IMR-90 (cell line): ENCODE data around the gene CCDC51. TPM values are rescaled to one million over a fixed set of nuclear protein-coding genes. Genes with fewer than 3 reads are reported as not detected.

Experiments used
- ATAC-seq: fragments of 200-7000 bp; cut with Tn5 transposase; 2 replicates; pipeline ENCODE4 v1.9.1; 2020; ENCODE audit warnings: low read depth, mild to moderate bottlenecking, moderate library complexity
- BruUV-seq: library from RNA; stranded (reverse); fragments of 400-500 nt; replicated peaks from 2 replicates; lab custom pipeline; 2021; lab: Mats Ljungman, UMichigan
- CTCF ChIA-PET: fragments of 300-600 bp; formaldehyde crosslinking; extraction: SDS; loops from one replicate; lab custom pipeline; 2021; ENCODE audit warnings: antibody characterized with exemption; lab: Yijun Ruan, JAX
- POLR2A ChIA-PET: fragments of 300-600 bp; sonication (Branson Sonifier 250); formaldehyde crosslinking; loops from one replicate; lab custom pipeline; 2022; ENCODE audit warnings: antibody characterized with exemption; ENCODE audit not compliant: unreplicated experiment; lab: Charles Lee
- DNase-seq: peaks from one replicate; pipeline ENCODE4 v3.0.0; 2013
- H2AFZ ChIP-seq: replicated peaks from 2 replicates; pipeline ENCODE3; 2013; ENCODE audit warnings: low read length, mild to moderate bottlenecking; ENCODE audit not compliant: poor library complexity
- H2AK5ac ChIP-seq: 2 replicates; pipeline ENCODE4 v1.6.1; 2013; ENCODE audit warnings: low read depth, low read length, inconsistent platforms
- H2AK9ac ChIP-seq: replicated peaks from 2 replicates; pipeline ENCODE3; 2013; ENCODE audit warnings: mild to moderate bottlenecking, low read depth, low read length, moderate library complexity; ENCODE audit not compliant: poor library complexity
- H2BK120ac ChIP-seq: 2 replicates; pipeline ENCODE4 v1.6.1; 2013; ENCODE audit warnings: low read depth, low read length, inconsistent platforms
- H2BK15ac ChIP-seq: 3 replicates; pipeline ENCODE4 v1.6.1; 2013; ENCODE audit warnings: low read depth, low read length, inconsistent platforms
- H2BK20ac ChIP-seq: 2 replicates; pipeline ENCODE4 v1.6.1; 2013; ENCODE audit warnings: low read depth, mild to moderate bottlenecking, inconsistent platforms, low read length, moderate library complexity
- H2BK5ac ChIP-seq: 2 replicates; pipeline ENCODE4 v1.6.1; 2013; ENCODE audit warnings: mild to moderate bottlenecking, low read depth, low read length, inconsistent platforms; ENCODE audit not compliant: poor library complexity, severe bottlenecking
- H3K14ac ChIP-seq: replicated peaks from 2 replicates; pipeline ENCODE4 v1.6.1; 2013; ENCODE audit warnings: low read depth, low read length, inconsistent platforms
- H3K18ac ChIP-seq: 2 replicates; pipeline ENCODE4 v1.6.1; 2013; ENCODE audit warnings: low read depth, low read length, control low read depth
- H3K23ac ChIP-seq: 2 replicates; pipeline ENCODE4 v1.6.1; 2013; ENCODE audit warnings: low read depth, low read length, inconsistent platforms
- H3K27ac ChIP-seq: 2 replicates; pipeline ENCODE4 v1.5.1; 2013; ENCODE audit warnings: mild to moderate bottlenecking, control low read depth, low read length; ENCODE audit not compliant: insufficient read depth
- H3K27me3 ChIP-seq: 2 replicates; pipeline ENCODE4 v1.6.1; 2013; ENCODE audit warnings: low read length; ENCODE audit not compliant: control insufficient read depth, insufficient read depth
- H3K36me3 ChIP-seq: 2 replicates; pipeline ENCODE4 v1.6.1; 2013; ENCODE audit warnings: low read length, mixed read lengths; ENCODE audit not compliant: control insufficient read depth, insufficient read depth
- H3K4ac ChIP-seq: 2 replicates; pipeline ENCODE4 v1.6.1; 2013; ENCODE audit warnings: low read depth, low read length, inconsistent platforms
- H3K4me1 ChIP-seq: 2 replicates; pipeline ENCODE4 v1.6.1; 2013; ENCODE audit warnings: low read length, mixed read lengths; ENCODE audit not compliant: control insufficient read depth, insufficient read depth
- H3K4me2 ChIP-seq: 2 replicates; pipeline ENCODE4 v1.6.1; 2013; ENCODE audit warnings: low read depth, mild to moderate bottlenecking, control low read depth, low read length, moderate library complexity
- H3K4me3 ChIP-seq: 2 replicates; pipeline ENCODE4 v1.5.1; 2013; ENCODE audit warnings: low read depth, mild to moderate bottlenecking, control low read depth, low read length, moderate library complexity; ENCODE audit not compliant: insufficient read depth
- H3K56ac ChIP-seq: 2 replicates; pipeline ENCODE4 v1.6.1; 2013; ENCODE audit warnings: low read length, inconsistent platforms; ENCODE audit not compliant: insufficient read depth; ENCODE audit errors: extremely low read depth
- H3K79me1 ChIP-seq, 2 experiments: 2 replicates each; pipeline ENCODE4 v1.6.1; 2013; ENCODE audit warnings: low read length in 2 of 2, inconsistent platforms in 1 of 2, low read depth in 1 of 2
- H3K9ac ChIP-seq: 2 replicates; pipeline ENCODE4 v1.6.1; 2013; ENCODE audit warnings: low read depth, low read length, control low read depth
- H3K9me1 ChIP-seq: 2 replicates; pipeline ENCODE4 v1.6.1; 2013; ENCODE audit warnings: low read length, inconsistent platforms; ENCODE audit not compliant: insufficient read depth
- H3K9me3 ChIP-seq: 2 replicates; pipeline ENCODE4 v1.6.1; 2013; ENCODE audit warnings: low read length; ENCODE audit not compliant: control insufficient read depth, insufficient read depth
- H4K20me1 ChIP-seq: 2 replicates; pipeline ENCODE4 v1.6.1; 2013; ENCODE audit warnings: low read length, inconsistent platforms; ENCODE audit not compliant: insufficient read depth
- H4K5ac ChIP-seq: 2 replicates; pipeline ENCODE4 v1.6.1; 2013; ENCODE audit warnings: mild to moderate bottlenecking, low read depth, low read length, control low read depth
- H4K8ac ChIP-seq, 2 experiments: 2 replicates each; pipeline ENCODE4 v1.6.1; 2013; ENCODE audit warnings: low read depth in 2 of 2, low read length in 2 of 2, control low read depth in 1 of 2, inconsistent platforms in 1 of 2
- H4K91ac ChIP-seq: 2 replicates; pipeline ENCODE4 v1.6.1; 2013; ENCODE audit warnings: low read depth, low read length, inconsistent platforms; ENCODE audit not compliant: insufficient read depth
- CEBPB ChIP-seq: IDR thresholded peaks from 2 replicates; pipeline ENCODE4 v1.6.1; 2012; ENCODE audit warnings: low read depth, low read length, improper control_type of control experiment
- CHD1 ChIP-seq: IDR thresholded peaks from 2 replicates; pipeline ENCODE4 v1.6.1; 2012; ENCODE audit warnings: low read depth, low read length, improper control_type of control experiment
- CTCF ChIP-seq: conservative IDR thresholded peaks from 2 replicates; pipeline ENCODE4 v1.5.1; 2012; ENCODE audit warnings: mild to moderate bottlenecking, low read depth, low read length, improper control_type of control experiment
- MXI1 ChIP-seq: IDR thresholded peaks from 2 replicates; pipeline ENCODE4 v1.6.1; 2012; ENCODE audit warnings: low read depth, mild to moderate bottlenecking, low read length, moderate library complexity, borderline replicate concordance
- NFE2L2 ChIP-seq: fragments of 150-350 bp; IDR thresholded peaks from 2 replicates; pipeline ENCODE4 v1.6.1; 2016; ENCODE audit warnings: low read depth, mild to moderate bottlenecking, low read length
- POLR2A ChIP-seq: IDR thresholded peaks from 2 replicates; pipeline ENCODE4 v1.6.1; 2012; ENCODE audit warnings: mild to moderate bottlenecking, low read depth, low read length
- RCOR1 ChIP-seq: IDR thresholded peaks from 2 replicates; pipeline ENCODE4 v1.6.1; 2012; ENCODE audit warnings: mild to moderate bottlenecking, low read length, improper control_type of control experiment; ENCODE audit not compliant: insufficient replicate concordance
- SMC3 ChIP-seq: fragments of 150-350 bp; IDR thresholded peaks from 2 replicates; pipeline ENCODE4 v1.6.1; 2016; ENCODE audit warnings: low read depth, mild to moderate bottlenecking, antibody characterized with exemption, low read length, moderate library complexity
- dilution Hi-C: fragments of 300-500 bp; cut with HindIII; formaldehyde crosslinking; loops from one replicate; pipeline ENCODE4 v1.14.3; 2018; ENCODE audit warnings: low sequenced_read_pairs; ENCODE audit not compliant: unreplicated experiment
- in situ Hi-C: fragments of 300-500 bp; cut with MboI; formaldehyde crosslinking; loops from 3 replicates; pipeline ENCODE4 v1.14.3; 2019; ENCODE audit warnings: low sequenced_read_pairs, inconsistent platforms, mixed read lengths
- intact Hi-C: fragments of 100-400 bp; cut with micrococcal nuclease; formaldehyde crosslinking; loops from 2 replicates; pipeline ENCODE4 v1.10.0; 2022
- polyA plus RNA-seq, 3 experiments: library from polyadenylated mRNA; depleted of rRNA; stranded (reverse); fragments of >200 nt; gene quantifications; 2 replicates each; pipeline ENCODE4 v1.2.3, GENCODE V29; 2012; ENCODE audit warnings: low replicate concordance in 1 of 3
- total RNA-seq: library from RNA; depleted of rRNA; stranded (reverse); fragments of >200 nt; gene quantifications from 2 replicates; pipeline ENCODE4 v1.2.3, GENCODE V29; 2012; rRNA removed

The CCDC51 gene
- total and polyA plus RNA-seq, 2 of the 4 experiments (the other 2 are of a cell fraction): 11.0 to 16.1 TPM

- Histone ChIP-seq H3K9me3 (no peaks in the 10 kb centered on the region; the same call in 1 of the 2 replicates), H3K9me1 (no peaks in the 10 kb centered on the region), H3K4me3 (no peak overlapping the region), H4K20me1 (no peaks in the 10 kb centered on the region), H3K56ac (no peak overlapping the region), H2AK9ac (no peak overlapping the region), H2BK15ac (no peak overlapping the region), H3K79me1 (no peaks in the 10 kb centered on the region), H3K4me2 (no peak overlapping the region), H4K5ac (no peak overlapping the region), H4K91ac (no peak overlapping the region), H2AK5ac (no peak overlapping the region), H3K4ac (no peak overlapping the region), H2AFZ (no peak overlapping the region), H3K23ac (no peak overlapping the region), H3K14ac (no peak overlapping the region), H3K18ac (no peak overlapping the region), H3K27ac (no peak overlapping the region), H4K8ac (no peak overlapping the region), H2BK120ac (no peak overlapping the region), H3K4me1 (no peaks in the 10 kb centered on the region), H3K9ac (no peak overlapping the region), H2BK20ac (no peak overlapping the region), H3K36me3 (no peaks in the 10 kb centered on the region), H3K27me3 (peaks cover 8% of the 10 kb centered on the region; the same call in 1 of the 2 replicates), H2BK5ac (no peak overlapping the region)
- in situ Hi-C loops: no loop called here
- intact Hi-C loops: loop anchor here (5.0 kb wide), 2 partner anchors 35 to 65 kb away; no protein-coding TSS in a partner anchor
- no peak for TF ChIP-seq CEBPB
- TF ChIP-seq NFE2L2: no peak
- TF ChIP-seq CHD1: no peak
- no peak for TF ChIP-seq SMC3
- no peak for TF ChIP-seq CTCF
- TF ChIP-seq POLR2A: no peak
- no peak for TF ChIP-seq RCOR1
- no peak for TF ChIP-seq MXI1
- BruUV-seq: no TSS peak
- ChIA-PET CTCF (interaction anchor here (0.6 to 1.5 kb wide), 2 partner anchors 48 to 240 kb away, joined by 3 to 6 read pairs; no protein-coding TSS in a partner anchor), POLR2A (no interaction called here)
- DNase-seq (no peak), ATAC-seq (no peak)
- dilution Hi-C loops: no loop called here
Measured at GRCh38 chr3:48387634-48388033, 52.3 kb downstream of the CCDC51 start.

Other genes with a start within 250 kb of the CCDC51 start
- gene CAMP, start 216.6 kb downstream of the CCDC51 start, total RNA-seq: not detected in 2 replicates
- not detected in 2 replicates for gene CAMP, start 216.6 kb downstream of the CCDC51 start, polyA plus RNA-seq (2012; rRNA removed)
- gene ZNF589, start 199.0 kb downstream of the CCDC51 start, total RNA-seq: 3.9 and 4.7 TPM in 2 replicates
- gene ZNF589, start 199.0 kb downstream of the CCDC51 start, polyA plus RNA-seq (2012; rRNA removed): 3.3 and 4.4 TPM in 2 replicates
- 15.6 and 23.3 TPM in 2 replicates for gene NME6, start 138.8 kb downstream of the CCDC51 start, total RNA-seq
- 23.0 and 24.8 TPM in 2 replicates for gene NME6, start 138.8 kb downstream of the CCDC51 start, polyA plus RNA-seq (2012; rRNA removed)
- not detected in 2 replicates for gene SPINK8, start 106.5 kb downstream of the CCDC51 start, total RNA-seq
- gene SPINK8, start 106.5 kb downstream of the CCDC51 start, polyA plus RNA-seq (2012; rRNA removed): not detected in 2 replicates
- not detected in 2 replicates for gene FBXW12, start 67.9 kb downstream of the CCDC51 start, total RNA-seq
- not detected in 2 replicates for gene FBXW12, start 67.9 kb downstream of the CCDC51 start, polyA plus RNA-seq (2012; rRNA removed)
- 5.2 and 9.2 TPM in 2 replicates for gene PLXNB1, start 10.0 kb downstream of the CCDC51 start, total RNA-seq
- gene PLXNB1, start 10.0 kb downstream of the CCDC51 start, polyA plus RNA-seq (2012; rRNA removed): 25.3 and 27.0 TPM in 2 replicates
- gene TMA7, start 138 bp upstream of the CCDC51 start, total RNA-seq: 81.9 and 131 TPM in 2 replicates
- 220 and 240 TPM in 2 replicates for gene TMA7, start 138 bp upstream of the CCDC51 start, polyA plus RNA-seq (2012; rRNA removed)
- 7.2 and 10.8 TPM in 2 replicates for gene ATRIP, start 6.6 kb upstream of the CCDC51 start, total RNA-seq
- gene ATRIP, start 6.6 kb upstream of the CCDC51 start, polyA plus RNA-seq (2012; rRNA removed): 6.8 and 7.2 TPM in 2 replicates
- 82.3 and 88.6 TPM in 2 replicates for gene SHISA5, start 64.1 kb upstream of the CCDC51 start, total RNA-seq
- 162 and 181 TPM in 2 replicates for gene SHISA5, start 64.1 kb upstream of the CCDC51 start, polyA plus RNA-seq (2012; rRNA removed)
- 16.1 and 17.0 TPM in 2 replicates for gene PFKFB4, start 116.7 kb upstream of the CCDC51 start, total RNA-seq
- 14.8 and 16.9 TPM in 2 replicates for gene PFKFB4, start 116.7 kb upstream of the CCDC51 start, polyA plus RNA-seq (2012; rRNA removed)
- 0.54 and 0.56 TPM in 2 replicates for gene UCN2, start 123.7 kb upstream of the CCDC51 start, total RNA-seq
- gene UCN2, start 123.7 kb upstream of the CCDC51 start, polyA plus RNA-seq (2012; rRNA removed): 2.3 and 2.7 TPM in 2 replicates
- 3.1 and 4.1 TPM in 2 replicates for gene COL7A1, start 155.2 kb upstream of the CCDC51 start, total RNA-seq
- gene COL7A1, start 155.2 kb upstream of the CCDC51 start, polyA plus RNA-seq (2012; rRNA removed): 20.3 and 23.2 TPM in 2 replicates
- gene UQCRC1, start 169.5 kb upstream of the CCDC51 start, total RNA-seq: 952 and 1,365 TPM in 2 replicates
- 410 and 474 TPM in 2 replicates for gene UQCRC1, start 169.5 kb upstream of the CCDC51 start, polyA plus RNA-seq (2012; rRNA removed)
- gene TMEM89, start 181.7 kb upstream of the CCDC51 start, total RNA-seq: not detected in 2 replicates
- gene TMEM89, start 181.7 kb upstream of the CCDC51 start, polyA plus RNA-seq (2012; rRNA removed): 0.15 TPM in 1 of 2 replicates, not detected in the other
- 11.7 and 11.8 TPM in 2 replicates for gene SLC26A6, start 195.3 kb upstream of the CCDC51 start, total RNA-seq
- 31.4 and 34.3 TPM in 2 replicates for gene SLC26A6, start 195.3 kb upstream of the CCDC51 start, polyA plus RNA-seq (2012; rRNA removed)
- 0.18 and 0.28 TPM in 2 replicates for gene CELSR3, start 222.8 kb upstream of the CCDC51 start, total RNA-seq
- 0.59 and 0.63 TPM in 2 replicates for gene CELSR3, start 222.8 kb upstream of the CCDC51 start, polyA plus RNA-seq (2012; rRNA removed)
- 21.0 and 21.9 TPM in 2 replicates for gene NCKIPSD, start 245.8 kb upstream of the CCDC51 start, total RNA-seq
- 38.3 and 42.3 TPM in 2 replicates for gene NCKIPSD, start 245.8 kb upstream of the CCDC51 start, polyA plus RNA-seq (2012; rRNA removed)